Superior temporal gyrus (tissue), 1 donor: ENCODE measurements around the gene PURB.
A peak's percentile ranks its signal among the peaks of the same experiment; 100 is the strongest.
"Not testable (repeated sequence)": the region's sequence is repeated elsewhere in the genome, so short reads cannot be mapped to it uniquely, and the experiment has no call there.

Experiments
- DNase-seq: peaks from one replicate; pipeline ENCODE4 v3.0.0-alpha.2; 2016; ENCODE audit errors: extremely low spot score

Gene PURB

GRCh38 chr7:44853391-44853790, 31.9 kb downstream of the PURB start:
- no peak for DNase-seq

GRCh38 chr7:44852590-44852989, 32.7 kb downstream of the PURB start:
- DNase-seq = no peak

GRCh38 chr7:44849885-44850544, 35.3 kb downstream of the PURB start:
- DNase-seq = no peak

GRCh38 chr7:44849259-44849884, 36.0 kb downstream of the PURB start:
- no peak for DNase-seq

GRCh38 chr7:44847920-44848634, 37.3 kb downstream of the PURB start, which contains the start of gene H2AZ2:
H2AZ2 (minus strand) TSS chr7:44848087; CDS start chr7:44847971, 116 bp downstream.
- peak; percentile 100 for DNase-seq

GRCh38 chr7:44847509-44847919, 37.8 kb downstream of the PURB start:
- DNase-seq = peak; percentile 85

- peak; percentile 34 for DNase-seq
Measured at GRCh38 chr7:44846816-44847508, 38.4 kb downstream of the PURB start.

GRCh38 chr7:44846390-44846789, 38.9 kb downstream of the PURB start:
- not testable (repeated sequence) for DNase-seq

GRCh38 chr7:44845451-44845850, 39.9 kb downstream of the PURB start:
- DNase-seq = no peak

GRCh38 chr7:44843440-44843839, 41.9 kb downstream of the PURB start:
- DNase-seq = not testable (repeated sequence)

- not testable (repeated sequence) for DNase-seq
Measured at GRCh38 chr7:44842675-44843074, 42.7 kb downstream of the PURB start.

- no peak for DNase-seq
Measured at GRCh38 chr7:44838751-44839150, 46.6 kb downstream of the PURB start.

- DNase-seq = no peak
Measured at GRCh38 chr7:44827567-44827966, 57.8 kb downstream of the PURB start.
